ENCODE data around the gene KDM2B.

- TF ChIP-seq CTCF (IDR thresholded peaks at IDR 0.05) (no peak), POLR2A (IDR thresholded peaks at IDR 0.05) (no peak)
Observed at GRCh38 chr12:121505513-121505912, 75.3 kb downstream of the KDM2B start.

Measured in esophagus squamous epithelium (tissue), 4 donors.